ENCODE data around the gene WBP2NL.

WBP2NL gene

GRCh38 chr22:41963453-41964111, 35.0 kb upstream of the WBP2NL start:
- CTCF ChIA-PET: interaction anchor here (0.8 to 7.4 kb wide), 8 partner anchors 8 to 510 kb away, joined by 3 to 36 read pairs (median 4); no protein-coding TSS in a partner anchor
- TF ChIP-seq CTCF (IDR thresholded peaks at IDR 0.05; ENCODE audit: insufficient read depth, low read length, missing control alignments): no peak
- POLR2A ChIA-PET: no interaction called here
- no peak for DNase-seq (ENCODE audit: low read depth, low spot score)
- no peak overlapping the region for H3K4me3 ChIP-seq (ENCODE audit: low read depth, low read length)

- ChIA-PET POLR2A (no interaction called here), CTCF (interaction anchor here (1.1 to 7.4 kb wide), 7 partner anchors 7 to 510 kb away, joined by 3 to 36 read pairs (median 4); no protein-coding TSS in a partner anchor)
- no peak for DNase-seq (ENCODE audit: low read depth, low spot score)
- no peak for TF ChIP-seq CTCF (IDR thresholded peaks at IDR 0.05; ENCODE audit: insufficient read depth, low read length, missing control alignments)
- no peak overlapping the region for H3K4me3 ChIP-seq (ENCODE audit: low read depth, low read length)
Measured at GRCh38 chr22:41964112-41964491, 34.5 kb upstream of the WBP2NL start.

- no peak overlapping the region for H3K4me3 ChIP-seq (ENCODE audit: low read depth, low read length)
- TF ChIP-seq CTCF (IDR thresholded peaks at IDR 0.05; ENCODE audit: insufficient read depth, low read length, missing control alignments): no peak
- POLR2A ChIA-PET: no interaction called here
- CTCF ChIA-PET: interaction anchor here (0.8 to 7.4 kb wide), 15 partner anchors 9 to 508 kb away, joined by 3 to 52 read pairs (median 5); partner anchors contain the start of gene NDUFA6
- no peak for DNase-seq (ENCODE audit: low read depth, low spot score)
Measured at GRCh38 chr22:41966225-41966606, 32.4 kb upstream of the WBP2NL start.

- peak; percentile 63 for DNase-seq (ENCODE audit: low read depth, low spot score)
- ChIA-PET POLR2A (no interaction called here), CTCF (interaction anchor here (0.7 to 7.4 kb wide), 23 partner anchors 10 to 507 kb away, joined by 3 to 52 read pairs (median 5); partner anchors contain the start of genes NAGA and NDUFA6)
- H3K4me3 ChIP-seq (ENCODE audit: low read depth, low read length): no peak overlapping the region
- TF ChIP-seq CTCF (IDR thresholded peaks at IDR 0.05; ENCODE audit: insufficient read depth, low read length, missing control alignments): no peak
Measured at GRCh38 chr22:41966607-41967240, 31.9 kb upstream of the WBP2NL start.

- no peak overlapping the region for H3K4me3 ChIP-seq (ENCODE audit: low read depth, low read length)
- TF ChIP-seq CTCF (IDR thresholded peaks at IDR 0.05; ENCODE audit: insufficient read depth, low read length, missing control alignments): no peak
- POLR2A ChIA-PET: no interaction called here
- CTCF ChIA-PET: interaction anchor here (1.3 to 7.4 kb wide), 6 partner anchors 22 to 505 kb away, joined by 3 to 52 read pairs (median 24); partner anchors contain the start of genes CENPM and NDUFA6
- DNase-seq (ENCODE audit: low read depth, low spot score): no peak
Measured at GRCh38 chr22:41968601-41969000, 30.0 kb upstream of the WBP2NL start.

- ChIA-PET POLR2A (no interaction called here), CTCF (interaction anchor here (1.3 to 7.4 kb wide), 6 partner anchors 22 to 505 kb away, joined by 3 to 52 read pairs (median 24); partner anchors contain the start of genes CENPM and NDUFA6)
- H3K4me3 ChIP-seq (ENCODE audit: low read depth, low read length): no peak within 1 kb of the TSS
- no peak for DNase-seq (ENCODE audit: low read depth, low spot score)
- no peak for TF ChIP-seq CTCF (IDR thresholded peaks at IDR 0.05; ENCODE audit: insufficient read depth, low read length, missing control alignments)
Measured at GRCh38 chr22:41969110-41969646, 29.4 kb upstream of the WBP2NL start, which contains the start of gene SEPTIN3. Gene SEPTIN3 (plus strand): TSS chr22:41969443. CDS start chr22:41971493, 2,050 bp downstream.
